ENCODE data around the gene ETNPPL. TPM values are rescaled to one million over a fixed set of nuclear protein-coding genes. Genes with fewer than 3 reads are reported as not detected.

ETNPPL gene
- total RNA-seq, 1 donor from 2014 or later: 0.78 TPM

GRCh38 chr4:108695062-108695461 is 67.8 kb downstream of the ETNPPL start:
- no peak for DNase-seq

- DNase-seq: no peak
Observed at GRCh38 chr4:108694423-108694822, 68.4 kb downstream of the ETNPPL start.

- DNase-seq: no peak
Observed at GRCh38 chr4:108693819-108694218, 69.0 kb downstream of the ETNPPL start.

GRCh38 chr4:108693211-108693610 is 69.6 kb downstream of the ETNPPL start:
- no peak for DNase-seq

Other genes starting within 250 kb of the ETNPPL start
- gene RPL34, start 142.5 kb downstream of the ETNPPL start, total RNA-seq: 1,436 TPM
- gene OSTC, start 112.5 kb downstream of the ETNPPL start, total RNA-seq: 57.2 TPM

All from occipital lobe (tissue), 2 donors.